Lower leg skin (tissue), 3 donors: ENCODE measurements around the gene THADA.
A peak's percentile ranks its signal among the peaks of the same experiment; 100 is the strongest.

Experiments used
- CTCF ChIP-seq, 3 donors: fragments of 450-650 bp; IDR thresholded peaks; one replicate each; pipeline ENCODE4 v1.5.1; 2016; ENCODE audit warnings: antibody characterized with exemption in 3 of 3, mild to moderate bottlenecking in 3 of 3, moderate library complexity in 2 of 3
- POLR2A ChIP-seq, 2 donors: fragments of 450-650 bp; IDR thresholded peaks; one replicate each; pipeline ENCODE4 v1.6.1; 2016 to 2017; ENCODE audit warnings: antibody characterized with exemption in 2 of 2, mild to moderate bottlenecking in 1 of 2, moderate library complexity in 1 of 2

- TF ChIP-seq POLR2A (IDR thresholded peaks at IDR 0.05), result no peak
- peak in 1 of 3 donors; percentile 54 for TF ChIP-seq CTCF (IDR thresholded peaks at IDR 0.05)
These were observed 16.4 kb upstream of the THADA start for GRCh38 chr2:43611987-43612894.
